IMR-90 (cell line): ENCODE data around the gene CACNA2D3. TPM values are rescaled to one million over a fixed set of nuclear protein-coding genes. Genes with fewer than 3 reads are reported as not detected.

Experiments used
- ATAC-seq: fragments of 200-7000 bp; cut with Tn5 transposase; 2 replicates; pipeline ENCODE4 v1.9.1; 2020; ENCODE audit warnings: low read depth, mild to moderate bottlenecking, moderate library complexity
- BruUV-seq: library from RNA; stranded (reverse); fragments of 400-500 nt; replicated peaks from 2 replicates; lab custom pipeline; 2021; lab: Mats Ljungman, UMichigan
- CTCF ChIA-PET: fragments of 300-600 bp; formaldehyde crosslinking; extraction: SDS; loops from one replicate; lab custom pipeline; 2021; ENCODE audit warnings: antibody characterized with exemption; lab: Yijun Ruan, JAX
- POLR2A ChIA-PET: fragments of 300-600 bp; sonication (Branson Sonifier 250); formaldehyde crosslinking; loops from one replicate; lab custom pipeline; 2022; ENCODE audit warnings: antibody characterized with exemption; ENCODE audit not compliant: unreplicated experiment; lab: Charles Lee
- DNase-seq: peaks from one replicate; pipeline ENCODE4 v3.0.0; 2013
- H2AFZ ChIP-seq: replicated peaks from 2 replicates; pipeline ENCODE3; 2013; ENCODE audit warnings: low read length, mild to moderate bottlenecking; ENCODE audit not compliant: poor library complexity
- H2AK5ac ChIP-seq: 2 replicates; pipeline ENCODE4 v1.6.1; 2013; ENCODE audit warnings: low read depth, low read length, inconsistent platforms
- H2AK9ac ChIP-seq: replicated peaks from 2 replicates; pipeline ENCODE3; 2013; ENCODE audit warnings: mild to moderate bottlenecking, low read depth, low read length, moderate library complexity; ENCODE audit not compliant: poor library complexity
- H2BK120ac ChIP-seq: 2 replicates; pipeline ENCODE4 v1.6.1; 2013; ENCODE audit warnings: low read depth, low read length, inconsistent platforms
- H2BK15ac ChIP-seq: 3 replicates; pipeline ENCODE4 v1.6.1; 2013; ENCODE audit warnings: low read depth, low read length, inconsistent platforms
- H2BK20ac ChIP-seq: 2 replicates; pipeline ENCODE4 v1.6.1; 2013; ENCODE audit warnings: low read depth, mild to moderate bottlenecking, inconsistent platforms, low read length, moderate library complexity
- H2BK5ac ChIP-seq: 2 replicates; pipeline ENCODE4 v1.6.1; 2013; ENCODE audit warnings: mild to moderate bottlenecking, low read depth, low read length, inconsistent platforms; ENCODE audit not compliant: poor library complexity, severe bottlenecking
- H3K14ac ChIP-seq: replicated peaks from 2 replicates; pipeline ENCODE4 v1.6.1; 2013; ENCODE audit warnings: low read depth, low read length, inconsistent platforms
- H3K18ac ChIP-seq: 2 replicates; pipeline ENCODE4 v1.6.1; 2013; ENCODE audit warnings: low read depth, low read length, control low read depth
- H3K23ac ChIP-seq: 2 replicates; pipeline ENCODE4 v1.6.1; 2013; ENCODE audit warnings: low read depth, low read length, inconsistent platforms
- H3K27ac ChIP-seq: 2 replicates; pipeline ENCODE4 v1.5.1; 2013; ENCODE audit warnings: mild to moderate bottlenecking, control low read depth, low read length; ENCODE audit not compliant: insufficient read depth
- H3K27me3 ChIP-seq: 2 replicates; pipeline ENCODE4 v1.6.1; 2013; ENCODE audit warnings: low read length; ENCODE audit not compliant: control insufficient read depth, insufficient read depth
- H3K36me3 ChIP-seq: 2 replicates; pipeline ENCODE4 v1.6.1; 2013; ENCODE audit warnings: low read length, mixed read lengths; ENCODE audit not compliant: control insufficient read depth, insufficient read depth
- H3K4ac ChIP-seq: 2 replicates; pipeline ENCODE4 v1.6.1; 2013; ENCODE audit warnings: low read depth, low read length, inconsistent platforms
- H3K4me1 ChIP-seq: 2 replicates; pipeline ENCODE4 v1.6.1; 2013; ENCODE audit warnings: low read length, mixed read lengths; ENCODE audit not compliant: control insufficient read depth, insufficient read depth
- H3K4me2 ChIP-seq: 2 replicates; pipeline ENCODE4 v1.6.1; 2013; ENCODE audit warnings: low read depth, mild to moderate bottlenecking, control low read depth, low read length, moderate library complexity
- H3K4me3 ChIP-seq: 2 replicates; pipeline ENCODE4 v1.5.1; 2013; ENCODE audit warnings: low read depth, mild to moderate bottlenecking, control low read depth, low read length, moderate library complexity; ENCODE audit not compliant: insufficient read depth
- H3K56ac ChIP-seq: 2 replicates; pipeline ENCODE4 v1.6.1; 2013; ENCODE audit warnings: low read length, inconsistent platforms; ENCODE audit not compliant: insufficient read depth; ENCODE audit errors: extremely low read depth
- H3K79me1 ChIP-seq, 2 experiments: 2 replicates each; pipeline ENCODE4 v1.6.1; 2013; ENCODE audit warnings: low read length in 2 of 2, inconsistent platforms in 1 of 2, low read depth in 1 of 2
- H3K9ac ChIP-seq: 2 replicates; pipeline ENCODE4 v1.6.1; 2013; ENCODE audit warnings: low read depth, low read length, control low read depth
- H3K9me1 ChIP-seq: 2 replicates; pipeline ENCODE4 v1.6.1; 2013; ENCODE audit warnings: low read length, inconsistent platforms; ENCODE audit not compliant: insufficient read depth
- H3K9me3 ChIP-seq: 2 replicates; pipeline ENCODE4 v1.6.1; 2013; ENCODE audit warnings: low read length; ENCODE audit not compliant: control insufficient read depth, insufficient read depth
- H4K20me1 ChIP-seq: 2 replicates; pipeline ENCODE4 v1.6.1; 2013; ENCODE audit warnings: low read length, inconsistent platforms; ENCODE audit not compliant: insufficient read depth
- H4K5ac ChIP-seq: 2 replicates; pipeline ENCODE4 v1.6.1; 2013; ENCODE audit warnings: mild to moderate bottlenecking, low read depth, low read length, control low read depth
- H4K8ac ChIP-seq, 2 experiments: 2 replicates each; pipeline ENCODE4 v1.6.1; 2013; ENCODE audit warnings: low read depth in 2 of 2, low read length in 2 of 2, control low read depth in 1 of 2, inconsistent platforms in 1 of 2
- H4K91ac ChIP-seq: 2 replicates; pipeline ENCODE4 v1.6.1; 2013; ENCODE audit warnings: low read depth, low read length, inconsistent platforms; ENCODE audit not compliant: insufficient read depth
- BHLHE40 ChIP-seq: fragments of 150-350 bp; IDR thresholded peaks from 2 replicates; pipeline ENCODE4 v1.6.1; 2016; ENCODE audit warnings: mild to moderate bottlenecking, low read depth, low read length
- CEBPB ChIP-seq: IDR thresholded peaks from 2 replicates; pipeline ENCODE4 v1.6.1; 2012; ENCODE audit warnings: low read depth, low read length, improper control_type of control experiment
- CHD1 ChIP-seq: IDR thresholded peaks from 2 replicates; pipeline ENCODE4 v1.6.1; 2012; ENCODE audit warnings: low read depth, low read length, improper control_type of control experiment
- FOS ChIP-seq: fragments of 150-350 bp; IDR thresholded peaks from 2 replicates; pipeline ENCODE4 v1.6.1; 2016; ENCODE audit warnings: low read depth, low read length
- MAZ ChIP-seq: IDR thresholded peaks from 2 replicates; pipeline ENCODE4 v1.6.1; 2012; ENCODE audit warnings: low read depth, mild to moderate bottlenecking, low read length, improper control_type of control experiment, moderate library complexity, borderline replicate concordance
- RCOR1 ChIP-seq: IDR thresholded peaks from 2 replicates; pipeline ENCODE4 v1.6.1; 2012; ENCODE audit warnings: mild to moderate bottlenecking, low read length, improper control_type of control experiment; ENCODE audit not compliant: insufficient replicate concordance
- WGBS, 2 experiments: methylation state at CpG; one replicate each; pipeline versions ENCODE4 v1.1.5 to v1.1.7; 2013; ENCODE audit warnings: missing lambda C conversion rate in 2 of 2; ENCODE audit not compliant: insufficient read length in 1 of 2; ENCODE audit errors: extremely low coverage in 2 of 2; 5-methylcytosine and 5-hydroxymethylcytosine counted together
- dilution Hi-C: fragments of 300-500 bp; cut with HindIII; formaldehyde crosslinking; loops from one replicate; pipeline ENCODE4 v1.14.3; 2018; ENCODE audit warnings: low sequenced_read_pairs; ENCODE audit not compliant: unreplicated experiment
- in situ Hi-C: fragments of 300-500 bp; cut with MboI; formaldehyde crosslinking; loops from 3 replicates; pipeline ENCODE4 v1.14.3; 2019; ENCODE audit warnings: low sequenced_read_pairs, inconsistent platforms, mixed read lengths
- intact Hi-C: fragments of 100-400 bp; cut with micrococcal nuclease; formaldehyde crosslinking; loops from 2 replicates; pipeline ENCODE4 v1.10.0; 2022
- polyA plus RNA-seq, 3 experiments: library from polyadenylated mRNA; depleted of rRNA; stranded (reverse); fragments of >200 nt; gene quantifications; 2 replicates each; pipeline ENCODE4 v1.2.3, GENCODE V29; 2012; ENCODE audit warnings: low replicate concordance in 1 of 3
- total RNA-seq: library from RNA; depleted of rRNA; stranded (reverse); fragments of >200 nt; gene quantifications from 2 replicates; pipeline ENCODE4 v1.2.3, GENCODE V29; 2012
- TF ChIP-seq, protein P1 (sequence below): conservative IDR thresholded peaks from 2 replicates; pipeline ENCODE4 v1.5.1; 2012; ENCODE audit warnings: mild to moderate bottlenecking, low read depth, low read length, improper control_type of control experiment

CACNA2D3 gene
- total and polyA plus RNA-seq, 2 of the 4 experiments (the other 2 are of a cell fraction): 0.36 to 0.41 TPM

DNA sequence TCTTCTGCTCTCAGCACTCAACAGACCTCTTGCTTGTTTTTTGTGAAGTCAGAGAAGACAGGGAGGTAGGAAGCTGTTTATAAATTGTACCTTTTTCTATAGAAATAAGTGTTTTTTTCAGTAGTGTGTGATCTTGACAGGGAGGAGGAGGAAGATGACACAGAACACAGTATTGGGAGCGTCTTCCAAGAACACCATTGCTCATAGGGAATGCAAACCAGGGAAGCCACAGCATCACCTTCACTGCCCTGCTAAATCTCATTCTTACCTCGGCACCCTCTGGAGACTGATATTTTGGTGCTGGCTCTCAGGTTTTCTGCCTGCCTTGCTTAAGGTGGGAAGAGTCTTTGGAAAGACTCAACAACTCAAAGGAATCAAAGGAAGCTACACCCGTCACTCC lies 636.1 kb downstream of the CACNA2D3 start:
- peak overlapping the region; percentile 56 for H2BK120ac ChIP-seq
- no peak overlapping the region for H3K4me2 ChIP-seq
- no peaks in the 10 kb centered on the region; the same call in 1 of the 2 replicates for H3K9me1 ChIP-seq
- H3K4ac ChIP-seq: peak overlapping the region; percentile 22; the same call in 1 of the 2 replicates
- H3K9me3 ChIP-seq: no peaks in the 10 kb centered on the region
- no peaks in the 10 kb centered on the region for H3K27me3 ChIP-seq
- H3K23ac ChIP-seq: no peak overlapping the region
- ATAC-seq: no peak
- no peak overlapping the region for H3K27ac ChIP-seq
- dilution Hi-C loops (no loop called here), in situ Hi-C loops (no loop called here), intact Hi-C loops (loop anchor here (5.0 kb wide), 1 partner anchor 59 kb away; no protein-coding TSS in a partner anchor)
- no peaks in the 10 kb centered on the region for H3K79me1 ChIP-seq
- no TSS peak for BruUV-seq
- H2AFZ ChIP-seq: no peak overlapping the region
- no peak overlapping the region for H3K4me3 ChIP-seq
- H4K5ac ChIP-seq: peak overlapping the region; percentile 52; the same call in 1 of the 2 replicates
- CTCF ChIA-PET: no interaction called here
- WGBS, 2 experiments: no CpG with 5 or more reads among the region's 3 CpGs
- peak overlapping the region; percentile 22; the same call in 1 of the 3 replicates for H2BK15ac ChIP-seq
- no peak overlapping the region; a peak in 2 of 4 replicates for H4K8ac ChIP-seq
- H3K14ac ChIP-seq: no peak overlapping the region
- peak overlapping the region; percentile 37 for H3K18ac ChIP-seq
- peak overlapping the region; percentile 62 for H2BK20ac ChIP-seq
- H3K4me1 ChIP-seq: peaks cover 23% of the 10 kb centered on the region
- H2AK5ac ChIP-seq: peak overlapping the region; percentile 52; the same call in 1 of the 2 replicates
- no peak for DNase-seq
- no peak overlapping the region for H2AK9ac ChIP-seq
- TF ChIP-seq MAZ (no peak), BHLHE40 (no peak), CEBPB (no peak), FOS (no peak), CHD1 (no peak), RCOR1 (no peak)
- TF ChIP-seq, protein P1, sequence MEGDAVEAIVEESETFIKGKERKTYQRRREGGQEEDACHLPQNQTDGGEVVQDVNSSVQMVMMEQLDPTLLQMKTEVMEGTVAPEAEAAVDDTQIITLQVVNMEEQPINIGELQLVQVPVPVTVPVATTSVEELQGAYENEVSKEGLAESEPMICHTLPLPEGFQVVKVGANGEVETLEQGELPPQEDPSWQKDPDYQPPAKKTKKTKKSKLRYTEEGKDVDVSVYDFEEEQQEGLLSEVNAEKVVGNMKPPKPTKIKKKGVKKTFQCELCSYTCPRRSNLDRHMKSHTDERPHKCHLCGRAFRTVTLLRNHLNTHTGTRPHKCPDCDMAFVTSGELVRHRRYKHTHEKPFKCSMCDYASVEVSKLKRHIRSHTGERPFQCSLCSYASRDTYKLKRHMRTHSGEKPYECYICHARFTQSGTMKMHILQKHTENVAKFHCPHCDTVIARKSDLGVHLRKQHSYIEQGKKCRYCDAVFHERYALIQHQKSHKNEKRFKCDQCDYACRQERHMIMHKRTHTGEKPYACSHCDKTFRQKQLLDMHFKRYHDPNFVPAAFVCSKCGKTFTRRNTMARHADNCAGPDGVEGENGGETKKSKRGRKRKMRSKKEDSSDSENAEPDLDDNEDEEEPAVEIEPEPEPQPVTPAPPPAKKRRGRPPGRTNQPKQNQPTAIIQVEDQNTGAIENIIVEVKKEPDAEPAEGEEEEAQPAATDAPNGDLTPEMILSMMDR: no peak
- POLR2A ChIA-PET: no interaction called here
- no peaks in the 10 kb centered on the region for H4K20me1 ChIP-seq
- H4K91ac ChIP-seq: peak overlapping the region; percentile 59
- H3K9ac ChIP-seq: no peak overlapping the region
- H3K56ac ChIP-seq: no peak overlapping the region
- no peaks in the 10 kb centered on the region for H3K36me3 ChIP-seq
- no peak overlapping the region for H2BK5ac ChIP-seq
